Measurements from ENCODE around the gene CRLF1.

Gene CRLF1

GRCh38 chr19:18612051-18612771 lies 5.6 kb upstream of the CRLF1 start:
- DNase-seq (ENCODE audit: low read depth, low spot score): no peak
- Histone ChIP-seq H3K9ac (ENCODE audit: insufficient read length) (no peak overlapping the region), H3K9me3 (ENCODE audit: low read depth, low read length) (no peaks in the 10 kb centered on the region), H3K4me3 (peak overlapping the region; percentile 80), H3K36me3 (ENCODE audit: insufficient read depth, low read length) (no peaks in the 10 kb centered on the region), H3K27ac (no peak overlapping the region)
- TF ChIP-seq EZH2 (IDR thresholded peaks at IDR 0.05) (no peak), POLR2AphosphoS5 (IDR thresholded peaks at IDR 0.05; ENCODE audit: borderline replicate concordance, low read depth, low read length) (no peak), FOXP2 (optimal IDR thresholded peaks at IDR 0.05; ENCODE audit: control extremely low read depth, extremely low read length, insufficient read depth) (no peak)

GRCh38 chr19:18611327-18612050 lies 4.9 kb upstream of the CRLF1 start:
- H3K36me3 ChIP-seq (ENCODE audit: insufficient read depth, low read length): no peaks in the 10 kb centered on the region
- H3K9ac ChIP-seq (ENCODE audit: insufficient read length): no peak overlapping the region
- DNase-seq (ENCODE audit: low read depth, low spot score): no peak
- no peak for TF ChIP-seq EZH2 (IDR thresholded peaks at IDR 0.05)
- no peak for TF ChIP-seq FOXP2 (optimal IDR thresholded peaks at IDR 0.05; ENCODE audit: control extremely low read depth, extremely low read length, insufficient read depth)
- no peak for TF ChIP-seq POLR2AphosphoS5 (IDR thresholded peaks at IDR 0.05; ENCODE audit: borderline replicate concordance, low read depth, low read length)
- no peaks in the 10 kb centered on the region for H3K9me3 ChIP-seq (ENCODE audit: low read depth, low read length)
- peak overlapping the region; percentile 80 for H3K4me3 ChIP-seq
- H3K27ac ChIP-seq: no peak overlapping the region

GRCh38 chr19:18610556-18611326 lies 4.1 kb upstream of the CRLF1 start:
- H3K4me3 ChIP-seq: peak overlapping the region; percentile 31
- no peaks in the 10 kb centered on the region for H3K9me3 ChIP-seq (ENCODE audit: low read depth, low read length)
- no peak for DNase-seq (ENCODE audit: low read depth, low spot score)
- H3K9ac ChIP-seq (ENCODE audit: insufficient read length): no peak overlapping the region
- no peaks in the 10 kb centered on the region for H3K36me3 ChIP-seq (ENCODE audit: insufficient read depth, low read length)
- TF ChIP-seq EZH2 (IDR thresholded peaks at IDR 0.05) (no peak), FOXP2 (optimal IDR thresholded peaks at IDR 0.05; ENCODE audit: control extremely low read depth, extremely low read length, insufficient read depth) (no peak), POLR2AphosphoS5 (IDR thresholded peaks at IDR 0.05; ENCODE audit: borderline replicate concordance, low read depth, low read length) (no peak)
- H3K27ac ChIP-seq: no peak overlapping the region

GRCh38 chr19:18610245-18610555 lies 3.6 kb upstream of the CRLF1 start:
- H3K4me3 ChIP-seq: no peak overlapping the region
- no peaks in the 10 kb centered on the region for H3K9me3 ChIP-seq (ENCODE audit: low read depth, low read length)
- no peak overlapping the region for H3K9ac ChIP-seq (ENCODE audit: insufficient read length)
- H3K27ac ChIP-seq: no peak overlapping the region
- TF ChIP-seq EZH2 (IDR thresholded peaks at IDR 0.05): no peak
- TF ChIP-seq POLR2AphosphoS5 (IDR thresholded peaks at IDR 0.05; ENCODE audit: borderline replicate concordance, low read depth, low read length): no peak
- no peak for TF ChIP-seq FOXP2 (optimal IDR thresholded peaks at IDR 0.05; ENCODE audit: control extremely low read depth, extremely low read length, insufficient read depth)
- no peak for DNase-seq (ENCODE audit: low read depth, low spot score)
- H3K36me3 ChIP-seq (ENCODE audit: insufficient read depth, low read length): no peaks in the 10 kb centered on the region

- no peak overlapping the region for H3K4me3 ChIP-seq
- H3K27ac ChIP-seq: no peak overlapping the region
- TF ChIP-seq POLR2AphosphoS5 (IDR thresholded peaks at IDR 0.05; ENCODE audit: borderline replicate concordance, low read depth, low read length) (no peak), FOXP2 (optimal IDR thresholded peaks at IDR 0.05; ENCODE audit: control extremely low read depth, extremely low read length, insufficient read depth) (no peak), EZH2 (IDR thresholded peaks at IDR 0.05) (no peak)
- no peaks in the 10 kb centered on the region for H3K9me3 ChIP-seq (ENCODE audit: low read depth, low read length)
- no peaks in the 10 kb centered on the region for H3K36me3 ChIP-seq (ENCODE audit: insufficient read depth, low read length)
- no peak overlapping the region for H3K9ac ChIP-seq (ENCODE audit: insufficient read length)
- no peak for DNase-seq (ENCODE audit: low read depth, low spot score)
Measured at GRCh38 chr19:18609717-18610051, 3.1 kb upstream of the CRLF1 start.

GRCh38 chr19:18608805-18609716 lies 2.5 kb upstream of the CRLF1 start:
- Histone ChIP-seq H3K9me3 (ENCODE audit: low read depth, low read length) (no peaks in the 10 kb centered on the region), H3K27ac (no peak overlapping the region), H3K4me3 (no peak overlapping the region), H3K9ac (ENCODE audit: insufficient read length) (no peak overlapping the region), H3K36me3 (ENCODE audit: insufficient read depth, low read length) (no peaks in the 10 kb centered on the region)
- TF ChIP-seq POLR2AphosphoS5 (IDR thresholded peaks at IDR 0.05; ENCODE audit: borderline replicate concordance, low read depth, low read length) (no peak), FOXP2 (optimal IDR thresholded peaks at IDR 0.05; ENCODE audit: control extremely low read depth, extremely low read length, insufficient read depth) (no peak), EZH2 (IDR thresholded peaks at IDR 0.05) (no peak)
- DNase-seq (ENCODE audit: low read depth, low spot score): no peak

GRCh38 chr19:18608102-18608804 lies 1.7 kb upstream of the CRLF1 start:
- H3K27ac ChIP-seq: no peak overlapping the region
- DNase-seq (ENCODE audit: low read depth, low spot score): no peak
- H3K9me3 ChIP-seq (ENCODE audit: low read depth, low read length): no peaks in the 10 kb centered on the region
- no peak overlapping the region for H3K9ac ChIP-seq (ENCODE audit: insufficient read length)
- TF ChIP-seq FOXP2 (optimal IDR thresholded peaks at IDR 0.05; ENCODE audit: control extremely low read depth, extremely low read length, insufficient read depth) (no peak), EZH2 (IDR thresholded peaks at IDR 0.05) (no peak), POLR2AphosphoS5 (IDR thresholded peaks at IDR 0.05; ENCODE audit: borderline replicate concordance, low read depth, low read length) (no peak)
- peak overlapping the region; percentile 86 for H3K4me3 ChIP-seq
- H3K36me3 ChIP-seq (ENCODE audit: insufficient read depth, low read length): no peaks in the 10 kb centered on the region
